ENCODE data around the gene ATP11A.

ATP11A gene

GRCh38 chr13:112928020-112928971 lies 238.5 kb downstream of the ATP11A start:
- no peak for DNase-seq (ENCODE audit: low read depth in 3 of 3)

GRCh38 chr13:112928972-112929782 lies 239.3 kb downstream of the ATP11A start:
- DNase-seq (ENCODE audit: low read depth in 3 of 3) = no peak

- no peak for DNase-seq (ENCODE audit: low read depth in 3 of 3)
Measured at GRCh38 chr13:112929783-112930055, 239.9 kb downstream of the ATP11A start.

- DNase-seq (ENCODE audit: low read depth in 3 of 3) = no peak
Measured at GRCh38 chr13:112930192-112930591, 240.4 kb downstream of the ATP11A start.

- no peak for DNase-seq (ENCODE audit: low read depth in 3 of 3)
Measured at GRCh38 chr13:112931028-112931934, 241.4 kb downstream of the ATP11A start.

- no peak for DNase-seq (ENCODE audit: low read depth in 3 of 3)
Measured at GRCh38 chr13:112932971-112933370, 243.1 kb downstream of the ATP11A start.

- no peak for DNase-seq (ENCODE audit: low read depth in 3 of 3)
Measured at GRCh38 chr13:112933649-112934048, 243.8 kb downstream of the ATP11A start.

GRCh38 chr13:112934078-112934477 lies 244.2 kb downstream of the ATP11A start:
- DNase-seq (ENCODE audit: low read depth in 3 of 3) = no peak

Data from stimulated activated CD4-positive, alpha-beta T cell treated with anti-CD3 and anti-CD28 coated beads, TNF-alpha, amount 100 ng/mL, for 24 hours (primary cell).